ENCODE measurements around the gene RASL10B. TPM values are rescaled to one million over a fixed set of nuclear protein-coding genes. Genes with fewer than 3 reads are reported as not detected.

RASL10B gene
- total RNA-seq, 2 experiments from 2014 or later, result not detected

GRCh38 chr17:35752471-35752870 is 21.0 kb downstream of the RASL10B start:
- Histone ChIP-seq H3K79me2 (ENCODE audit: insufficient read depth, low read depth, low read length) (no peaks in the 10 kb centered on the region), H3K4me3 (ENCODE audit: low read depth, low read length, poor library complexity, severe bottlenecking) (no peak overlapping the region), H3K9me3 (ENCODE audit: low read length) (no peaks in the 10 kb centered on the region), H2AFZ (ENCODE audit: low read length) (no peak overlapping the region), H3K4me1 (ENCODE audit: insufficient read depth, low read length, poor library complexity, severe bottlenecking) (no peaks in the 10 kb centered on the region), H3K27ac (ENCODE audit: low read depth, low read length, poor library complexity, severe bottlenecking) (no peak overlapping the region), H3K4me2 (ENCODE audit: low read length) (no peak overlapping the region), H4K20me1 (ENCODE audit: insufficient read depth, low read length) (no peaks in the 10 kb centered on the region), H3K36me3 (ENCODE audit: insufficient read depth, low read length) (no peaks in the 10 kb centered on the region), H3K9me2 (ENCODE audit: insufficient read depth, low read length) (no peaks in the 10 kb centered on the region)
- no peak for DNase-seq (ENCODE audit: low spot score)
- ChIA-PET POLR2A (no interaction called here), CTCF (ENCODE audit: unreplicated experiment) (no interaction called here)
- intact Hi-C loops (cut with micrococcal nuclease; ENCODE audit: unreplicated experiment), result no loop called here
- BruUV-seq (replicated peaks), result no TSS peak
- TF ChIP-seq CTCF (conservative IDR thresholded peaks at IDR 0.05; ENCODE audit: low read length) (no peak), EZH2phosphoT487 (IDR thresholded peaks at IDR 0.05; ENCODE audit: borderline replicate concordance, low read depth, low read length) (no peak)

- H3K36me3 ChIP-seq (ENCODE audit: insufficient read depth, low read length), result no peaks in the 10 kb centered on the region
- ChIA-PET POLR2A (no interaction called here), CTCF (ENCODE audit: unreplicated experiment) (interaction anchor here (0.6 kb wide), 1 partner anchor 35 kb away, joined by 3 read pairs; no protein-coding TSS in a partner anchor)
- H2AFZ ChIP-seq (ENCODE audit: low read length), result no peak within 1 kb of the TSS
- no peaks in the 10 kb centered on the region for H3K9me2 ChIP-seq (ENCODE audit: insufficient read depth, low read length)
- H3K4me2 ChIP-seq (ENCODE audit: low read length), result no peak within 1 kb of the TSS
- no peak within 1 kb of the TSS for H3K4me3 ChIP-seq (ENCODE audit: low read depth, low read length, poor library complexity, severe bottlenecking)
- no peak for DNase-seq (ENCODE audit: low spot score)
- BruUV-seq (replicated peaks), result no TSS peak
- intact Hi-C loops (cut with micrococcal nuclease; ENCODE audit: unreplicated experiment), result no loop called here
- H3K27ac ChIP-seq (ENCODE audit: low read depth, low read length, poor library complexity, severe bottlenecking), result no peak within 1 kb of the TSS
- H3K4me1 ChIP-seq (ENCODE audit: insufficient read depth, low read length, poor library complexity, severe bottlenecking), result no peaks in the 10 kb centered on the region
- no peaks in the 10 kb centered on the region for H3K9me3 ChIP-seq (ENCODE audit: low read length)
- H3K79me2 ChIP-seq (ENCODE audit: insufficient read depth, low read depth, low read length), result no peaks in the 10 kb centered on the region
- H4K20me1 ChIP-seq (ENCODE audit: insufficient read depth, low read length), result no peaks in the 10 kb centered on the region
- TF ChIP-seq CTCF (conservative IDR thresholded peaks at IDR 0.05; ENCODE audit: low read length) (no peak), EZH2phosphoT487 (IDR thresholded peaks at IDR 0.05; ENCODE audit: borderline replicate concordance, low read depth, low read length) (no peak)
These were observed 21.7 kb downstream of the RASL10B start, which contains the start of gene GAS2L2 for GRCh38 chr17:35752945-35753764. GAS2L2 (minus strand) TSS chr17:35753239; CDS start chr17:35752850, 389 bp downstream.

- no peaks in the 10 kb centered on the region for H3K4me1 ChIP-seq (ENCODE audit: insufficient read depth, low read length, poor library complexity, severe bottlenecking)
- ChIA-PET POLR2A (interaction anchor here (0.6 to 1.4 kb wide), 2 partner anchors 51 to 175 kb away, joined by 3 to 5 read pairs; partner anchors contain the start of gene TAF15), CTCF (ENCODE audit: unreplicated experiment) (no interaction called here)
- no peak for TF ChIP-seq CTCF (conservative IDR thresholded peaks at IDR 0.05; ENCODE audit: low read length)
- no peak for TF ChIP-seq EZH2phosphoT487 (IDR thresholded peaks at IDR 0.05; ENCODE audit: borderline replicate concordance, low read depth, low read length)
- intact Hi-C loops (cut with micrococcal nuclease; ENCODE audit: unreplicated experiment), result no loop called here
- no peaks in the 10 kb centered on the region for H4K20me1 ChIP-seq (ENCODE audit: insufficient read depth, low read length)
- no peak overlapping the region for H3K4me2 ChIP-seq (ENCODE audit: low read length)
- H3K27ac ChIP-seq (ENCODE audit: low read depth, low read length, poor library complexity, severe bottlenecking), result no peak overlapping the region
- H3K79me2 ChIP-seq (ENCODE audit: insufficient read depth, low read depth, low read length), result no peaks in the 10 kb centered on the region
- BruUV-seq (replicated peaks), result no TSS peak
- no peaks in the 10 kb centered on the region for H3K9me2 ChIP-seq (ENCODE audit: insufficient read depth, low read length)
- no peak overlapping the region for H2AFZ ChIP-seq (ENCODE audit: low read length)
- no peak overlapping the region for H3K4me3 ChIP-seq (ENCODE audit: low read depth, low read length, poor library complexity, severe bottlenecking)
- H3K9me3 ChIP-seq (ENCODE audit: low read length), result no peaks in the 10 kb centered on the region
- H3K36me3 ChIP-seq (ENCODE audit: insufficient read depth, low read length), result no peaks in the 10 kb centered on the region
- no peak for DNase-seq (ENCODE audit: low spot score)
These were observed 25.8 kb downstream of the RASL10B start for GRCh38 chr17:35757243-35757642.

Measured in OCI-LY7 (cell line).